SK-MEL-5 (cell line): Measurements from ENCODE around the gene NKTR. TPM values are rescaled to one million over a fixed set of nuclear protein-coding genes. Genes with fewer than 3 reads are reported as not detected.
"Not testable (repeated sequence)": the region's sequence is repeated elsewhere in the genome, so short reads cannot be mapped to it uniquely, and the experiment has no call there.

ENCODE experiments used
- DNase-seq: peaks from one replicate; pipeline ENCODE4 v3.0.0-alpha.2; 2016; ENCODE audit warnings: low read depth, low spot score
- in situ Hi-C: cut with HindIII; loops from 2 replicates; pipeline ENCODE4 v1.10.0; 2016; ENCODE audit warnings: low sequenced_read_pairs, high pct_unique_total_duplicates, low pct_unique_long_range_greater_than_20kb
- total RNA-seq: library from RNA; depleted of rRNA; stranded (reverse); fragments of >200 nt; shearing (Covaris generic); gene quantifications from 2 replicates; pipeline ENCODE4 v1.2.3, GENCODE V29; 2014

The NKTR gene
- total RNA-seq, 1 experiment from 2014 or later: 18.9 TPM

DNA sequence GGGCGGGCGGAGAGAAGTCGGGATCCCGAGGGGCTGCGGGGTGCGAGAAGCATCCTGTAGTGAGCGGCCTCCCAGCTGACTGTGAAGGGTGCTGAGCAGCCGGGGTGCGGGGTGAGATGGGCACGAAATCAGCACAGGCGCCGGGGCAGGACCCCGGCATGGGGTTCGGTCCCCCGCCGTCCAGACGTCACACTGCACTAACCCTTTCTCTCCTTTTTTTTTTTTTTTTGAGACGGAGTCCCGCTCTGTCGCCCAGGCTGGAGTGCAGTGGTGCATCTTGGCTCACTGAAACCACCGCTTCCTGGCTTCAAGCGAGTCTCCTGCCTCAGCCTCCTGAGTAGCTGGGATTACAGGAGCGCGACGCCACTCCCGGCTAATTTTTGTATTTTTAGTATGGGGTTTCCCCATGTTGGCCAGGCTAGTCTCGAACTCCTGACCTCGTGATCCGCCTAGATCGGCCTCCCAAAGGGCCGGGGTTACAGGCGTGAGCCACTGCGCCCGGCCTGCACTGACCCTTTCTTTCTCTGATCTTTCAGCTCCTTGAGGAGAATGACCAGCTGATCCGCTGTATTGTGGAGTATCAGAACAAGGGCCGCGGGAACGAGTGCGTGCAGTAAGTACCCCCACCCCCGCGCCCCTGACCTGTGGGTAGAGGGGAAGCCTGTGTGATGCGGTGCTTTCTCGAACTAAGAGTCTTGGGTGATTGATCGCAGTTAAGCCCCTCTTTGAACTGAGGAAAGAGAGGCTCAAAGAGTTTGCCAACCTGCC is 9.3 kb upstream of the NKTR start:
- in situ Hi-C loops: no loop called here
- DNase-seq: no peak

DNA sequence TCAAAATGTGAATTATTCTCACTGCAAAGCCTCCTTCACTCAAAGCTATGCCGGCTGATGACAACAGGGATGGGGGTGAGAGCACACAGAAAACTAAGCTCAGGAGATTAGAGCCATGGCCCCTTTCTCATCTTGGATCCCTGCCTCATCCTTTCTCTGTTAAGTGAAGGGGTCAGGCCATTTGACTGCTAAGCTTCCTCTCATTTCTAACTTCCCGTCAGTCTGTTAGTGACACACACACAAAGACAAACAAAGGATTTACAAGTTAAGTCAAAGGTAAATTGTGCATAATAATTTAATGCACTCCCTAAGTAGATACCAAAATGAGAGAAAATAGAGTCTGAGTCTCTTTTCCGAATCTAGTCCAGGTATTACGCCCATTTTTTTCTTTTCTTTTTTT is 8.7 kb upstream of the NKTR start:
- no peak for DNase-seq

GRCh38 chr3:42593635-42594034 is 6.9 kb upstream of the NKTR start:
- in situ Hi-C loops: no loop called here
- no peak for DNase-seq

More for the DNA sequence above, 8.7 kb upstream of the NKTR start:
- in situ Hi-C loops: no loop called here

- no peak for DNase-seq
- in situ Hi-C loops: no loop called here
Measured at GRCh38 chr3:42595682-42596081, 4.8 kb upstream of the NKTR start.

DNA sequence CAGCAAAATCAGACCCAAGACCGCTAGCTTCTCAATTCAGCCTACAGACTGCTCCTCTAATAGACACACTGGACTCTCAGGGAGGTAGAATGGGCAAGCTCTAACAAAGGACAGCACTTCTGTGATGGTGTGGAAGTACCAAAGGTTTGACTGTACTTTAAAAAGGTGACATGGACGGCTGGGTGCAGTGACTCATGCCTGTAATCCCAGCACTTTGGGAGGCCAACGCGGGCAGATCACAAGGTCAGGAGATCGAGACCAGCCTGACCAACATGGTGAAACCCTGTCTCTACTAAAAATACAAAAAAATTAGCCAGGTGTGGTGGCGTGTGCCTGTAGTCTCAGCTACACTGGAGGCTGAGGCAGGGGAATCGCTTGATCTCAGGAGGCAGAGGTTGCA is 3.4 kb upstream of the NKTR start:
- DNase-seq, in situ Hi-C loops: not testable (repeated sequence)

DNA sequence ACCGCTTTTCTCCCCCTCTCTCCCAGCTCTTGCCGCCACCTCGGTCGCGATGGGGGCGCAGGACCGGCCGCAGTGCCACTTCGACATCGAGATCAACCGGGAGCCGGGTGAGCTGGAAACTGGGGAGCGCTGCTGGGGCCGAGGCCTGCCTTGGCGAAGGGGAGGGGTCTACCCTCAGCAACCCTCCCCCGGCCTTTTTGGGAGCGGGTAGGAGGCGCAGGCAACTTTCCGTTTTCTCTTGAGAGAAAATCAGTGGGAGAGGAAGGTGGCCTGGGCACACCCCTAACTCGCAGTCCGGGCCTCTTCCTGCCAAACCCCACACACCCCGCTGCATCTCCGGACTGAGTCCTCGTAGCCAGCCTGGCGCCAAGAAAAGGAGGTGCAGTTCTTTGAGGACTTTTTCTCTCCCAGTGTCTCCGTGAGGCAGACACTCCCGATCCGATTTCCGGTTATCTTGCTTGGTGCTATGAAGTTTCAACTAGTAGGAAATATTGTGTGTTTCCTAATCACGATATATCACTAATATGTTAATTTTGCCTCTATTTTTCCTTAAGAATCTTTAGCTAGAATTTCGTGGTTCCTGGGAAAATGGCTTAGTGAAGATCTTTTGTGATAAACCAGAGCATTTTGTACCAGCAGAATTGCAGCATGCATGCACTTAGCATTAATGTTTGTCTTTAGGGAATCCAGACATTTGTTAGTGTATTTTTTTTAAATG is 631 bp downstream of the NKTR start:
- in situ Hi-C loops: no loop called here
- DNase-seq: peak; percentile 65

DNA sequence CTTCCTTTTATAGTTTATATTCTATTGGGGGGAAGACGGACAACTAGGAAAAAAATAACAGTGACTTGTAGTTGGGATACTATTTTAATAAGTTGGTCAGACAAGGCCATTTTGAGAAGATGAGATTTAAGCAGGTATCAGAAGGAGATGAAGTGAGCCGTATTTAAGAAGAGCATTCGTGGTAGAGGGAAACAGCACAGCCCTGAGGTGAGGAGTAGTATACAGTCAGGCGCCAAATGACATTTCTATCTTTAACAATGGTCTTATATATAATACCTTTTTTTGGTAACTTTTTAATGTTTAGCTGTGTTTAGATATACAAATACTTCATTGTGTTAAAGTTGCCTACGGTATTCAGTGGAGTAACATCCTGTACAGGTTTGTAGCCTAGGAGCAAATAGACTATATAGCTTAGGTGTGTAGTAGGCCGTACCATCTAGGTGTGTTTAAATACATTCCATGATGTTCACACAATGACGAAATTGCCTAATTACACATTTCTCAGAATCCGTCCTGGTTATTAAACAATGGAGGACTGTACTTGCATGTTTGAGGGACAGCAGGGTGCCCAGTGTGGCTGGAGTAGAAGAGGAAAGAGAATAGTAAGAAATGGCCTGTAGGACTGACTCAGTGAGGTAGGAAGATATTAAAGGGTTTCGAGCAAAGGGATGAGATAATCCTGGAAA is 1.6 kb downstream of the NKTR start:
- in situ Hi-C loops: no loop called here
- no peak for DNase-seq

- in situ Hi-C loops: no loop called here
- no peak for DNase-seq
Measured at GRCh38 chr3:42602961-42603360, 2.5 kb downstream of the NKTR start.

DNA sequence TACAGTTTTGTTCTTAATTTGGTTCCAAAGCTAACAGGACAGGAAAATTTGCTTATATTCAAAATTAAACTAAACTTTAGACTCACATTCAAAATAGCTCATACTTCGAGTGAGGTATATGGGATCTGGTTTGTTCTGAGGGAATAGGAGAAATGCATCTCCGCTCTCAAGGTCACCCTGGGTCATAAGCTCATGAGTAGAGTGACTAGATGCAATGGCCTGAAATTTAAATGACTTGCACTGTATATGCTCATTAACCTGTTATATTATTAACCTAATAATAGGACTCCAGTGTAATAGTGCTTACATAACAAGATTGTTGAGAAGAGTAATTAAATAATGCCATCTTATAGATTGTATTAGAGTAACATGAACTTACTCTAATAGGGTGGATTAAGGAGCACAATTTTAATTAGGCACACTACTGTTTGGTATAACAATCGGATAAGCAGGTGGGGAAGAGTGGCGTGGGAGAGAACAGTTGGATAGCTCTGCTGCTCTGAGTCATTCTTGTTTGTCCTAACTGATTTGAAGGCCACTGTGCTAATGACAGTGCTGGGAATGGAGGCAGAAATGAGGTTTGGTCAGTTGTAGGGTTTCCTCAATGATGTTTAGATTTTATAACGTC is 5.2 kb downstream of the NKTR start:
- DNase-seq: no peak
- in situ Hi-C loops: no loop called here

DNA sequence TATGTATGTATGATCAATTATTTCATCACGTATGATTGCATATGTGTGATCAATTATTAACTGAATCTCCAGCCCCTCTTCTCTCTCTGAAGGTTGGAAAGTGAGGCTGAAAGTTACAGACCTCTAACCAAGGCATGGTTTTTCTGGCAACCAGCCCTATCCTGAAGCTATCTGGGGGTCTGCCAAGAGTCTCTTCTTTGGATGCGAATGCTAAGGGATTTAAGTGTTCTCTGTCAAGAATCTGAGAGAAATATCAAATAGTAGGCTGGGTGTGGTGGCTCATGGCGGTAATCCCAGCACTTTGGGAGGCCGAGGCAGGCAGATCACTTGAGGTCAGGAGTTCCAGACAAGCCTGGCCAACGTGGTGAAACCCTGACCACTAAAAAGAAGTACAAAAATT is 8.1 kb downstream of the NKTR start:
- no peak for DNase-seq
- in situ Hi-C loops: no loop called here

DNA sequence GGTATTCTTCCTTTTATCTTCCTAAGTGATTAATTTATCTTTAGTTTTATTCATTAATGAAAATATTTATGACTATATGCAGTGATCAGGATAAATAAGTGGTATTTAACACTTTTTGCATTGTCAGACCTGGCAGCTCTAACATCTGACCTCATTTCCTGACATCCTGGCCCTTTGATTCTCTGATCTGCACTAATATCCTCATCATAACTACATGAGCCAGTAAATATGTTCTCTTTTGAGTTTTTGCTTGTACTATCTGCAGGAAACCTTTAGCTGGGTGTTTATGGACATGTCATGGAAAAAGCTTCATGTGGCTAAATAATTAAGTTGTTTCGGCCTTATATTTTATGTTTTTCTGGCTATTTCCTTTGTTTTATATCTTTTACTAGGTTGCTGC is 10.5 kb downstream of the NKTR start:
- in situ Hi-C loops: no loop called here
- no peak for DNase-seq

DNA sequence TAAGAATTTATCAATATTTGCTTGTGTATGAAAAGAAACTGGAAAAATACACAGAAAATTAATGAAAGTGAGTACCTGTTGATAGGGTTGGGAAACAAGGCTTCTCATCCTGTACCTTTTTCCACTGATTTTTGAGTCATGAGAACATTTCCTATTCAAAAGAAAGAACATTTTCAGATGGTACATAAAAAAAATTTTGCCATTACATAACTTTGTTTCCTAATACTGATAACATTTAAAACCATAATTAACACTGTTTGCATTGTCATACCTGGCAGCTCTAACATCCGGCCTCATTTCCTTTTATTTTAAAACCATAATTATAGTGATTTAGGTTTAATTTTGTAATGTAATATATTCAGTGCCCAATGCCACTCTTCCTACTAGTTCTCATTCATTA is 11.7 kb downstream of the NKTR start:
- in situ Hi-C loops: no loop called here
- DNase-seq: no peak

DNA sequence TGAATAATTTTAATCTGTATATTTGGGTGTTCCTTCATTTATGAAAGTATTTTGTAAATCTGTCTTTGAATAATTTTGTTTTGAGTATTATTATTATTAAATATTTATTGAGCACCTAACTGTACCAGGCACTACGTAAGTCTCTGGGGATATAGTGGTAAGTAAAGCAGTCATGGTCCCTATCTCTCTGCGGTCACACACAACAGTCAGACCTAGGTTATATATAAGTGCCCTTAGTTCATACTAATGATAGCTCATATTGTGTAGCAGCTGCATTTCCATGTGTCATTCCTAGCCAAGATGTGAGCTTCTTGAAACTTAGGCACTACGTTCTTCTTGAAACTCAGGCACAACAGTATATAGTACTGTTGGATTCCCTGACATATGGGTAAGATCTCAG is 12.4 kb downstream of the NKTR start:
- in situ Hi-C loops: no loop called here
- no peak for DNase-seq

GRCh38 chr3:42613462-42613861 is 13.0 kb downstream of the NKTR start:
- DNase-seq: peak; percentile 48
- in situ Hi-C loops: no loop called here

DNA sequence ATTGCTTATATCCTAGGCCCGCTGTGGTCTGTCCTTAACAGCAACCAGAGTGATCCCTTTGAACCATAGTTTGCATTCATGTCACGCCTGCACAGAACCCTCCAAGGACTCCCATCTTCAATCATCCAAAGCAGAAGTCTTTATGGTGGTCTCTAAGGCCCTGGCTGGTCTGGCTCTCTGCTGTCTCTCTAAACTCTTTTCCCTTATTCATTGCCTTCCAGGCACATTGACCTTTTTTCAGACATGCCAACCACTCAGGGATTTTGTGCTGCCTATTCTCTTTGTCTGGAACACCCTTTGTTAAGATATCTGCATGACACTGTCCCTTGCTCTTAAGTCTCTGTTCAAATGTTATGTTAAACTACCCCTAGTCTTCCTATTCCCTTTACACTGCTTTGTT is 31.1 kb downstream of the NKTR start:
- in situ Hi-C loops: no loop called here
- no peak for DNase-seq

DNA sequence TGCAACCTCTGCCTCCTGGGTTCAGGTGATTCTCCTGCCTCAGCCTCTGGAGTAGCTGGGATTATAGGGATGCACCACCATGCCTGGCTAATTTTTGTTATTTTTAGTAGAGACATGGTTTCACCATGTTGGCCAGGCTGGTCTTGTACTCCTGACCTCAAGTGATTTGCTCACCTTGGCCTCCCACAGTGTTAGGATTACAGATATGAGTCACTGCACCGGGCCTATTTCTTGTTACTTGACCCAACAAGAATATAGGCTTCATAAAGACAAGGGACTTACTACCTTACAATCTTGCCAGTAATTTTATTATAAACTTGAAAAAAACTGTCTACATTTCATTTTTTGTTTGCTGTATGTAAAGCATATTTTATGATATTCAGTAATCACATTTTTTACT is 31.7 kb downstream of the NKTR start:
- in situ Hi-C loops: no loop called here

GRCh38 chr3:42633544-42633943 is 33.1 kb downstream of the NKTR start:
- no peak for DNase-seq
- in situ Hi-C loops: no loop called here

More for the DNA sequence above, 31.7 kb downstream of the NKTR start:
- no peak for DNase-seq

DNA sequence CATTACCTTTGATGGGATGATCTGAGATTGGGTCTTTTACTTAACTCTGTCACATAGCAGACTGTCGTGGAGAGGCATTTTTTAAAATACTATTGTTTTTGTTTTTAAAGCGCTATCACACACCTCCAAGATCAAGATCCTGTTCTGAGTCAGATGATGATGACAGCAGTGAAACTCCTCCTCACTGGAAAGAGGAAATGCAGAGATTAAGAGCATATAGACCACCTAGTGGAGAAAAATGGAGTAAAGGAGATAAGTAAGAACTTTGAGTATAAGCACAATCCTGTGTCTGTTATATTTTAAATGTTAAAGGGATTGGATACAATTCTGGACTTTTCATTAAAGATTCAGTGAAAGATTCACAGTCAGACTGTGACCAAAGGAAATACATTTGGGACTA is 34.6 kb downstream of the NKTR start:
- in situ Hi-C loops: no loop called here
- peak; percentile 59 for DNase-seq
